ENCODE measurements around the gene NCF2.

The NCF2 gene

GRCh38 chr1:183548116-183548515, 42.1 kb downstream of the NCF2 start:
- DNase-seq: no peak

GRCh38 chr1:183546427-183546826, 43.8 kb downstream of the NCF2 start:
- no peak for DNase-seq

- no peak for DNase-seq
These were observed 45.5 kb downstream of the NCF2 start for GRCh38 chr1:183544598-183545297.

GRCh38 chr1:183543619-183544204, 46.5 kb downstream of the NCF2 start:
- DNase-seq: no peak

GRCh38 chr1:183537405-183537804, 52.9 kb downstream of the NCF2 start:
- no peak for DNase-seq

- no peak for DNase-seq
These were observed 56.6 kb downstream of the NCF2 start for GRCh38 chr1:183533617-183534174.

- no peak for DNase-seq
These were observed 61.7 kb downstream of the NCF2 start for GRCh38 chr1:183528577-183528976.

GRCh38 chr1:183522104-183522503, 68.2 kb downstream of the NCF2 start:
- no peak for DNase-seq

- DNase-seq: no peak
These were observed 69.9 kb downstream of the NCF2 start for GRCh38 chr1:183520379-183520778.

- no peak for DNase-seq
These were observed 72.9 kb downstream of the NCF2 start for GRCh38 chr1:183517401-183517800.

GRCh38 chr1:183516725-183517124, 73.5 kb downstream of the NCF2 start:
- no peak for DNase-seq

GRCh38 chr1:183515002-183515689, 75.1 kb downstream of the NCF2 start:
- DNase-seq: no peak

- no peak for DNase-seq
These were observed 76.0 kb downstream of the NCF2 start for GRCh38 chr1:183514235-183514634.

- no peak for DNase-seq
These were observed 77.8 kb downstream of the NCF2 start for GRCh38 chr1:183512450-183512849.

GRCh38 chr1:183508694-183509093, 81.6 kb downstream of the NCF2 start:
- no peak for DNase-seq

- no peak for DNase-seq
These were observed 83.7 kb downstream of the NCF2 start for GRCh38 chr1:183506561-183506960.
